Stimulated activated CD4-positive, alpha-beta T cell treated with anti-CD3 and anti-CD28 coated beads, Interleukin-4, amount 100 ng/mL, for 48 hours (primary cell): ENCODE results near the gene KIZ.

Experiments used
- DNase-seq, 2 donors: peaks; one replicate each; pipeline ENCODE4 v3.0.0-alpha.2; 2020; ENCODE audit warnings: low read depth in 2 of 2

The KIZ gene

GRCh38 chr20:21175433-21175832 lies 49.6 kb downstream of the KIZ start:
- no peak for DNase-seq

- DNase-seq, result no peak
These were observed 51.9 kb downstream of the KIZ start for GRCh38 chr20:21177767-21178166.

GRCh38 chr20:21179757-21180156 lies 53.9 kb downstream of the KIZ start:
- DNase-seq, result no peak

- DNase-seq, result no peak
These were observed 54.4 kb downstream of the KIZ start for GRCh38 chr20:21180248-21180647.

- no peak for DNase-seq
These were observed 55.1 kb downstream of the KIZ start for GRCh38 chr20:21181028-21181427.

- no peak for DNase-seq
These were observed 57.1 kb downstream of the KIZ start for GRCh38 chr20:21182832-21183563.

- no peak for DNase-seq
These were observed 57.8 kb downstream of the KIZ start for GRCh38 chr20:21183722-21184121.

GRCh38 chr20:21184819-21185218 lies 58.9 kb downstream of the KIZ start:
- DNase-seq, result no peak

GRCh38 chr20:21185849-21186248 lies 60.0 kb downstream of the KIZ start:
- no peak for DNase-seq

- DNase-seq, result no peak
These were observed 64.1 kb downstream of the KIZ start for GRCh38 chr20:21189761-21190523.

- DNase-seq, result no peak
These were observed 65.0 kb downstream of the KIZ start for GRCh38 chr20:21190869-21191268.

- no peak for DNase-seq
These were observed 66.0 kb downstream of the KIZ start for GRCh38 chr20:21191839-21192238.

GRCh38 chr20:21202259-21202658 lies 76.4 kb downstream of the KIZ start:
- DNase-seq, result no peak

- no peak for DNase-seq
These were observed 77.3 kb downstream of the KIZ start for GRCh38 chr20:21203088-21203656.

- DNase-seq, result no peak
These were observed 80.7 kb downstream of the KIZ start for GRCh38 chr20:21206584-21206983.

GRCh38 chr20:21208999-21209398 lies 83.1 kb downstream of the KIZ start:
- no peak for DNase-seq

GRCh38 chr20:21209668-21210067 lies 83.8 kb downstream of the KIZ start:
- no peak for DNase-seq

GRCh38 chr20:21213691-21214090 lies 87.8 kb downstream of the KIZ start:
- no peak for DNase-seq

GRCh38 chr20:21214431-21214830 lies 88.5 kb downstream of the KIZ start:
- DNase-seq, result no peak

- no peak for DNase-seq
These were observed 93.8 kb downstream of the KIZ start for GRCh38 chr20:21219686-21220085.

GRCh38 chr20:21224217-21224616 lies 98.3 kb downstream of the KIZ start:
- DNase-seq, result no peak

- no peak for DNase-seq
These were observed 99.5 kb downstream of the KIZ start for GRCh38 chr20:21225215-21225947.
